HG03039 (cell line): Measurements from ENCODE around the gene ZNF793.
A peak's percentile ranks its signal among the peaks of the same experiment; 100 is the strongest.

Source experiments
- ATAC-seq: cut with Tn5 transposase; IDR thresholded peaks from one replicate; pipeline ENCODE4 v1.9.1; 2021; ENCODE audit warnings: mild to moderate bottlenecking, moderate library complexity; ENCODE audit not compliant: unreplicated experiment

Gene ZNF793

GRCh38 chr19:37506387-37507166 is at the start of gene ZNF793:
Gene ZNF793 (plus strand): TSS chr19:37506939. CDS start chr19:37523440, 16,501 bp downstream.
- ATAC-seq, result peak; percentile 56

GRCh38 chr19:37466277-37466797 is 40.4 kb upstream of the ZNF793 start:
- ATAC-seq, result no peak

GRCh38 chr19:37466798-37467607 is 39.7 kb upstream of the ZNF793 start, which contains the start of gene ZNF569:
Gene ZNF569 (minus strand): TSS chr19:37467444. CDS start chr19:37444921, 22,523 bp downstream.
- peak; percentile 46 for ATAC-seq

- no peak for ATAC-seq
Observed at GRCh38 chr19:37467608-37468090, 39.1 kb upstream of the ZNF793 start.

- peak; percentile 46 for ATAC-seq
Observed at GRCh38 chr19:37468961-37469777, 37.6 kb upstream of the ZNF793 start, which contains the start of gene ZNF570. Gene ZNF570 (plus strand): TSS chr19:37469356. CDS start chr19:37470355, 999 bp downstream.

- ATAC-seq, result no peak
Observed at GRCh38 chr19:37470216-37470615, 36.5 kb upstream of the ZNF793 start.

- no peak for ATAC-seq
Observed at GRCh38 chr19:37472165-37472564, 34.6 kb upstream of the ZNF793 start.

- ATAC-seq, result no peak
Observed at GRCh38 chr19:37484406-37485168, 22.2 kb upstream of the ZNF793 start.

GRCh38 chr19:37492213-37492612 is 14.5 kb upstream of the ZNF793 start:
- ATAC-seq, result no peak

- peak; percentile 25 for ATAC-seq
Observed at GRCh38 chr19:37505958-37506386, 767 bp upstream of the ZNF793 start.

- ATAC-seq, result no peak
Observed at GRCh38 chr19:37507167-37507464, 377 bp downstream of the ZNF793 start.

- ATAC-seq, result no peak
Observed at GRCh38 chr19:37511186-37511585, 4.4 kb downstream of the ZNF793 start.

- ATAC-seq, result no peak
Observed at GRCh38 chr19:37511821-37512220, 5.1 kb downstream of the ZNF793 start.

GRCh38 chr19:37513397-37513796 is 6.7 kb downstream of the ZNF793 start:
- ATAC-seq, result no peak

GRCh38 chr19:37519890-37520289 is 13.2 kb downstream of the ZNF793 start:
- no peak for ATAC-seq

- no peak for ATAC-seq
Observed at GRCh38 chr19:37537391-37537947, 30.7 kb downstream of the ZNF793 start.

- ATAC-seq, result no peak
Observed at GRCh38 chr19:37551129-37551993, 44.6 kb downstream of the ZNF793 start.

- no peak for ATAC-seq
Observed at GRCh38 chr19:37563518-37563917, 56.8 kb downstream of the ZNF793 start.
